Measurements from ENCODE around the gene FGFBP1.

GRCh38 chr4:15907430-15907829, 31.1 kb downstream of the FGFBP1 start:
- TF ChIP-seq CTCF (IDR thresholded peaks at IDR 0.05) (no peak), POLR2A (IDR thresholded peaks at IDR 0.05) (no peak)
